ENCODE results near the gene CYB5B.

DNA sequence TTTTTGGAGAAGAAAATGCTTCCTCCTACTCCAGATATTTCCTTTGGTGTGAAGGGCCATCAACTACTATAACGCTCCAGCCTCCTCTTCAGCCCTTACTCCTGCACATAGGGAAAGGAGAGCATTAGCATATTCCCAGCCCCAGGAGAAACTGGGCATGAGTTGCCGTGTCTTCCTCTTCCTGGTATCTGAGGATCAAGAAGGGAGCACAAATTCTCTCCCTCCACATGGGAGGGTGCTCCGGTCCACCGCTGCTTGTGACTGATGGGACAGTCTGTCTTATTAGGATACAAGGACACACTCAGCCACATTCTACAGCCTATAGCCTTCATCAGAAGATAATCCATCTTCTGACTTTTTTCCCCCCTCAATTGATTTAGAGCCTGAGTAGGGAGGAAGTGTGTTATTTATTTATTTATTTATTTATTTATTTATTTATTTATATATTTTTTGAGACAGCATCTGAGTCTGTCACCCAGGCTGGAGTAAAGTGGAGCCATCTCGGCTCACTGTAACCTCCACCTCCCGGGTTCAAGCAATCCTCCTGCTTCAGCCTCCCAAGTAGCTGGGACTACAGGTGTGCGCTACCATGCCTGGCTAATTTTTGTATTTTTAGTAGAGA, 16.6 kb upstream of the CYB5B start:
- no peak for TF ChIP-seq CTCF (IDR thresholded peaks at IDR 0.05; ENCODE audit: low read depth, low read length)
- TF ChIP-seq EZH2phosphoT487 (IDR thresholded peaks at IDR 0.05; ENCODE audit: low read depth) = no peak
